GM12878 (cell line): ENCODE results near the gene IFT52.

ENCODE experiments used
- NFYB ChIP-seq: IDR thresholded peaks from 2 replicates; pipeline ENCODE4 v1.6.1; 2011; ENCODE audit warnings: low read depth, mild to moderate bottlenecking, low read length, improper control_type of control experiment, moderate library complexity; ENCODE audit not compliant: insufficient read depth
- TCF12 ChIP-seq: IDR thresholded peaks from 2 replicates; pipeline ENCODE4 v1.6.1; 2011; ENCODE audit warnings: low read depth, mild to moderate bottlenecking, low read length
- TCF7 ChIP-seq: IDR thresholded peaks from 2 replicates; pipeline ENCODE4 v1.6.1; 2014; ENCODE audit warnings: antibody characterized with exemption, borderline replicate concordance
- YY1 ChIP-seq: IDR thresholded peaks from 2 replicates; pipeline ENCODE4 v1.6.1; 2011; ENCODE audit warnings: low read depth, mild to moderate bottlenecking, low read length
- TF ChIP-seq, protein P1 (sequence below), 3 experiments: IDR thresholded peaks in 2 of 3; conservative IDR thresholded peaks in 1 of 3; 2 replicates each; pipeline ENCODE4 v1.5.1; 2011; ENCODE audit warnings: low read depth in 3 of 3, low read length in 3 of 3, mild to moderate bottlenecking in 3 of 3, control low read depth in 2 of 3, moderate library complexity in 2 of 3, inconsistent platforms in 1 of 3, mixed read lengths in 1 of 3; ENCODE audit not compliant: control insufficient read depth in 2 of 3, insufficient read depth in 1 of 3; ENCODE audit errors: extremely low read depth in 1 of 3

GRCh38 chr20:43691928-43692524 lies 101.3 kb downstream of the IFT52 start:
- TF ChIP-seq TCF7 (no peak), TCF12 (no peak), YY1 (peak; percentile 83), NFYB (no peak)
- TF ChIP-seq, protein P1, sequence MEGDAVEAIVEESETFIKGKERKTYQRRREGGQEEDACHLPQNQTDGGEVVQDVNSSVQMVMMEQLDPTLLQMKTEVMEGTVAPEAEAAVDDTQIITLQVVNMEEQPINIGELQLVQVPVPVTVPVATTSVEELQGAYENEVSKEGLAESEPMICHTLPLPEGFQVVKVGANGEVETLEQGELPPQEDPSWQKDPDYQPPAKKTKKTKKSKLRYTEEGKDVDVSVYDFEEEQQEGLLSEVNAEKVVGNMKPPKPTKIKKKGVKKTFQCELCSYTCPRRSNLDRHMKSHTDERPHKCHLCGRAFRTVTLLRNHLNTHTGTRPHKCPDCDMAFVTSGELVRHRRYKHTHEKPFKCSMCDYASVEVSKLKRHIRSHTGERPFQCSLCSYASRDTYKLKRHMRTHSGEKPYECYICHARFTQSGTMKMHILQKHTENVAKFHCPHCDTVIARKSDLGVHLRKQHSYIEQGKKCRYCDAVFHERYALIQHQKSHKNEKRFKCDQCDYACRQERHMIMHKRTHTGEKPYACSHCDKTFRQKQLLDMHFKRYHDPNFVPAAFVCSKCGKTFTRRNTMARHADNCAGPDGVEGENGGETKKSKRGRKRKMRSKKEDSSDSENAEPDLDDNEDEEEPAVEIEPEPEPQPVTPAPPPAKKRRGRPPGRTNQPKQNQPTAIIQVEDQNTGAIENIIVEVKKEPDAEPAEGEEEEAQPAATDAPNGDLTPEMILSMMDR (IDR thresholded peaks at IDR 0.05 in 2 of 3, conservative IDR thresholded peaks at IDR 0.05 in 1 of 3; ENCODE audit: control insufficient read depth in 2 of 3, extremely low read depth in 1 of 3, insufficient read depth in 1 of 3, low read depth in 3 of 3, low read length in 3 of 3) = peak; percentile 74 to 79 (median 76)
